ENCODE data around the gene DNM3. TPM values are rescaled to one million over a fixed set of nuclear protein-coding genes. Genes with fewer than 3 reads are reported as not detected.

DNM3 gene
- total and polyA plus RNA-seq, 5 experiments from 2014 or later = 0.36 to 2.3 (median 0.41) TPM

DNA sequence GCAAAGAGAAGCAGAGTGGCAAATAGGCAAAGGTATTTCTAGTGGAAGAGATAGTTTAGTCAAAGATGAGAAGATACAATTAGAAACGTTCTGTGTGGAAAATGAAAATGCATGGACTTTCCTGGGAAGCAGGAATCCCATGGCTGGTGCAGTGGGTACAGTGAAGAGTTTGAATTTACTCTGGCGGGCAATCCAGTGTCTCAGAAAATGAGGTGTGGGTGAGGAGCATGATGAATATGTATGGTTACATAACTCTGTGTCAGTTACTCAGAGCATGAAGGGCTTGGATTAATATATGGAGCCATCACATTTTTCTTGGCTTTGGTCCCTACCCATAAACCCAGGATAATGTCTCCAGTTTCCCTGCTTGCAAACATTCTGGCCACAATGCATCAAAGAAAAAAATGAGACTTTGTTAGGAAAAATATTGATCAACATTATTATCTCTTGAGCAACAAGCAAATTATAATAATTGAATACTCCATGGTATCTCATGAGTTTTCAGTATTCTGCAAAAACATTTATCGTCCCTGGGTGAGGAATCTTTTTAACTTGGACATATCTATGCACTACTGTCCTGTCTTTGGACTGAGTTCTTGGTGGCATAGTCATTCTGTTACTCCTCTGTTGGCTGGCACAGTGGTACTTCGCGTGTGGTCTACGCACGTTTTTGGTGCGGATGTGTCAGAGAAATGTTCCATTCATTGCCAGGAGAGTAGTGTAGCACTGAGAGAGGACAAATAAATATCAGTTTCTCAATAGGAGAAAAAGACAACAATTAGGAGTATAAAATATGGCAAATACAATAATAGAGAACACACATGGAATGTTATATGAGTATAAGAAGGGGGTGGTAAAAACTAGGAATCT, 405.5 kb downstream of the DNM3 start:
- H3K4me3 Mint-ChIP-seq = no peak overlapping the region
- DNase-seq = no peak
- no peaks in the 10 kb centered on the region for H3K4me1 Mint-ChIP-seq
- no peak for ATAC-seq
- POLR2A ChIA-PET = no interaction called here
- H3K27ac Mint-ChIP-seq = no peak overlapping the region
- peaks cover 0 to 7% (median 0%) of the 10 kb centered on the region in 3 donors for H3K36me3 Mint-ChIP-seq
- H3K27me3 Mint-ChIP-seq = no peaks in the 10 kb centered on the region
- H3K9me3 Mint-ChIP-seq = peaks cover 0 to 3% (median 0%) of the 10 kb centered on the region in 9 donors

DNA sequence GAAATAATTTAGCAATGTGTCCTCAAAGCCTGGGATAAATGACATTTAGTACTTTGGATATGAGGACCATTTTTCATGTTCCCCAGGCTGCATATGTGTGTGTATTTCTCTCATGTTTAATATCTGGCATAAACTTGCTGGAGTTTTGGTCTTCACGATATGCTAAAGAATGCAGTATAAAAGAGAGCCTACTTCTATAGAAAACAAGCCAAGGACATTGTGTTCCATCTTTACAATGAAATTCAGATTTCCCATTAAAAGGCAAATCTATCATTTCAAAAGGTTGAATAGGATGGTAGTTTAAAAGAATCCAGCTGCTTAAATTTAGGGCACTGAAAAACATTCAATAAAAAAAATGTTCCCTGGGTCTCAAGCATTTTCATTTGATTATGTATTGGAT, 410.2 kb downstream of the DNM3 start:
- H3K4me3 Mint-ChIP-seq = no peak overlapping the region
- POLR2A ChIA-PET = interaction anchor here (0.7 kb wide), 1 partner anchor 15 kb away, joined by 3 read pairs; no protein-coding TSS in a partner anchor
- ATAC-seq = no peak
- peaks cover 3 to 15% (median 10%) of the 10 kb centered on the region in 4 donors for H3K4me1 Mint-ChIP-seq
- no peak for DNase-seq
- H3K9me3 Mint-ChIP-seq = no peaks in the 10 kb centered on the region
- H3K27me3 Mint-ChIP-seq = no peaks in the 10 kb centered on the region
- H3K36me3 Mint-ChIP-seq = no peaks in the 10 kb centered on the region
- no peak overlapping the region for H3K27ac Mint-ChIP-seq

DNA sequence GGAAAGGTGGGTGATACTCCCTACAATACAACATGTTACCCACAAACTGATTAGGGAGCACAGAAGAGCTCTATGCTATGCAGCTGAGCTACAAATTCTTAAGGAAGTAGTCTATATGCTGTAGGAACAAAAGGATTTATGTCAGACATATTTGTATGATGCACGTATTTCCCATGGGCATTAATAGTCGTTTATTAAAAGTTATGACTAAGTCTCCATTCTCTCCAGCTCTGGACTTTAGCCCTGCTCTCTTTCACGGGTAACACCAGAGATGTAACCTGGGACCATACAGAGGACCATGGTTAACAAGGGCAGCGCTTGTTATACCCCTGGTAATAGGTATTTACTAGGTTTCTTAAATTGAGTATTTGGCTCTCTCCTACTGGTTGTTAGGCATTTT, 411.0 kb downstream of the DNM3 start:
- DNase-seq = no peak
- Mint-ChIP-seq H3K27me3 (no peaks in the 10 kb centered on the region), H3K9me3 (no peaks in the 10 kb centered on the region), H3K4me1 (peaks cover 3 to 15% (median 10%) of the 10 kb centered on the region in 4 donors), H3K27ac (no peak overlapping the region), H3K36me3 (peaks cover 0 to 4% (median 0%) of the 10 kb centered on the region in 3 donors), H3K4me3 (no peak overlapping the region)
- no peak for ATAC-seq
- POLR2A ChIA-PET = interaction anchor here (0.7 kb wide), 1 partner anchor 14 kb away, joined by 3 read pairs; no protein-coding TSS in a partner anchor

DNA sequence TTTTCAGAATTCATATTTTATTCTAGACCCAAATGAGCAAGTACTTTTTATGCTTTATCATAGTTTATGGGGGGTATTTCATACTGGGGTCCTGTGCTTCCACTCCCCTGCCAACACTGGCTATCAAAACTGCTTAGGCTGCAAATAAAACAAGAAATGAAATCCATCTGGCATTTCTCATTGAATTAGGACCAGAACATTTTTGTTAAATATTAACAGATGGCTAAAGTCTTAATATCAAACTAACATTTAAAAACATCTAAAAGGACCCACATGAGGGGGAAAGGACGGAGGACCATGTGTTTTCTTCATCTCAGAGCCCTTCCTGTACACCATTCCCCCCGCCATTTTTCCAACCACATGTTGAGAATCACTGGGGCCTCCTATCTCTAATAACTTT, 411.7 kb downstream of the DNM3 start:
- DNase-seq = no peak
- no peak for ATAC-seq
- Mint-ChIP-seq H3K27me3 (no peaks in the 10 kb centered on the region), H3K36me3 (peaks cover 0 to 4% (median 0%) of the 10 kb centered on the region in 3 donors), H3K4me1 (peaks cover 3 to 15% (median 10%) of the 10 kb centered on the region in 4 donors), H3K4me3 (no peak overlapping the region), H3K27ac (no peak overlapping the region), H3K9me3 (peaks cover 0 to under 1% (median 0%) of the 10 kb centered on the region in 9 donors)
- POLR2A ChIA-PET = no interaction called here

DNA sequence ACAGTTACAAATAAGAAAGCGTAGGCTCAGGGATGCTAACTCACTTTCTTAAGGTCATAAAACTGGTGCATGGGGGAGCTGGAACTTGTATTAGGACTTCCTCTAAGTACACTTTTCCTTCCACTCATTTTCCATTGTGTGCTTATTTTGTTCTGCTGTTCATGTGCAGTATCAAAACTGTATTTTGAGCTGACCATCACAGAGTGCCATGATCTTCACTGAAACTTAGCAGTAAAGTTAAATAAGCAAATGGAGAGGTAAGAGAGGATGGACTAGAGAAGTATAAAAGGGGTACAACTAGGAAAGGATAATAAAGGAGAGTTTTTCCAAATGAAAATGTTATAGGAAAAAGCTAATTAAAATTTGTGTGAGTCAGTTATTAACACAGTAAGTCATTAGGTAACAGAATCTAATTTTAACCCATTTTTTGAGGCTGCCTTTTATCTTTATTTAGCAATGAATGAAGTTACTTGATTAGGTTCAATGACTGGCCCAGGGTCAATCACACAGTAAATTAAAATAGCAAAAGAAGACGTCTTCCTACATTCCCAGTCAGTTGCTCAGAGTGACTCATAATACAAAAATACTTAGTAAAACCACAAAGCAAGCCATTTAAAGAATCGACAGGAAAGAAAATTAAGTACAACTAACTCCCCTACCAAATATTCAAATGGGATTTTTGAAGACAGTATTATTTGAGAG, 413.4 kb downstream of the DNM3 start:
- peaks cover 3 to 15% (median 10%) of the 10 kb centered on the region in 4 donors for H3K4me1 Mint-ChIP-seq
- ATAC-seq (no peak), DNase-seq (no peak)
- no peak overlapping the region for H3K4me3 Mint-ChIP-seq
- peaks cover under 1 to 12% (median 5%) of the 10 kb centered on the region in 9 donors for H3K9me3 Mint-ChIP-seq
- H3K27ac Mint-ChIP-seq = peak overlapping the region in 2 of 10 donors; percentile 10 to 23
- POLR2A ChIA-PET = interaction anchor here (0.6 kb wide), 1 partner anchor 88 kb away, joined by 3 read pairs; no protein-coding TSS in a partner anchor
- H3K36me3 Mint-ChIP-seq = peaks cover 0 to 12% (median 3%) of the 10 kb centered on the region in 3 donors
- H3K27me3 Mint-ChIP-seq = no peaks in the 10 kb centered on the region

DNA sequence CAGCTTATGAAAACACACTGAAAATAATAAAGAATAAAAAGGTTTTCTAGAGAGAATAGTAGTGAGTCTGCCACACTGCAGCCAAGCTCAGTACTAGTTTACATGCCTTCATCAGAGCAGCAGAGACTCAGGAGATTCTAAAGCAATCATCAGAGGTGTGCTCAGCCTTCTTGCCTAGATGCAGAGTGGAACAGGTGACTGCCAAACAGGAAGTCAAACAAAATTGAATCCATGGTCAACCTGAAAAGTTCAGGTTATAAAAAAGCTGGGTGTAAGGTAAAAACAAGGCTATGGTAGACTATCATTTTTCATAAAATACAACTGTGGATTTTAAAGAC, 413.9 kb downstream of the DNM3 start:
- Mint-ChIP-seq H3K27me3 (no peaks in the 10 kb centered on the region), H3K4me1 (peaks cover 3 to 15% (median 10%) of the 10 kb centered on the region in 4 donors), H3K36me3 (peaks cover 0 to 15% (median 7%) of the 10 kb centered on the region in 3 donors), H3K9me3 (peaks cover 3 to 17% (median 11%) of the 10 kb centered on the region in 9 donors), H3K27ac (peak overlapping the region in 1 of 10 donors; percentile 10), H3K4me3 (no peak overlapping the region)
- DNase-seq = no peak
- POLR2A ChIA-PET = interaction anchor here (0.6 kb wide), 1 partner anchor 87 kb away, joined by 3 read pairs; no protein-coding TSS in a partner anchor
- ATAC-seq = no peak

DNA sequence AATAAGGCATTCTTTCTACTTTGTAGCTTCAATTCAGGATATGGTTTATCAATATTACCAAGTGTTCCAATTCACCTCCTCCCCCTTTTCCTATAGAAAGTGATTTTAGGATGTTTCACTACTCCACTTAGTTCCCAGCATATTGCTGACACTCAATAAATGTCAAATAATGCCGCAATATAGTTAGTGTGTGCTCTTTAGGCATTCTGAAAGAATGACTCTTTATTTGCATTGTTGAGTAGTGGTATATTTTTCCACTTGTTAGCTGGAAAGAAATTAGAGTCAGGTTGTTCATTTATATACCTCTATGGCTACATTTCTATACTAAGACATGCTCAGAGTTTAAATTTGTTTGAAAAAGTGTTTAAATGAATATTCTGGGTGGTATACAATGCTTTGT, 424.6 kb downstream of the DNM3 start:
- POLR2A ChIA-PET = interaction anchor here (0.8 kb wide), 1 partner anchor 14 kb away, joined by 3 read pairs; no protein-coding TSS in a partner anchor
- H3K9me3 Mint-ChIP-seq = peaks cover 2 to 12% (median 7%) of the 10 kb centered on the region in 9 donors
- DNase-seq (no peak), ATAC-seq (no peak)
- no peak overlapping the region for H3K27ac Mint-ChIP-seq
- H3K4me3 Mint-ChIP-seq = no peak overlapping the region
- no peaks in the 10 kb centered on the region for H3K4me1 Mint-ChIP-seq
- H3K27me3 Mint-ChIP-seq = no peaks in the 10 kb centered on the region
- H3K36me3 Mint-ChIP-seq = peaks cover 0 to 8% (median 4%) of the 10 kb centered on the region in 3 donors

DNA sequence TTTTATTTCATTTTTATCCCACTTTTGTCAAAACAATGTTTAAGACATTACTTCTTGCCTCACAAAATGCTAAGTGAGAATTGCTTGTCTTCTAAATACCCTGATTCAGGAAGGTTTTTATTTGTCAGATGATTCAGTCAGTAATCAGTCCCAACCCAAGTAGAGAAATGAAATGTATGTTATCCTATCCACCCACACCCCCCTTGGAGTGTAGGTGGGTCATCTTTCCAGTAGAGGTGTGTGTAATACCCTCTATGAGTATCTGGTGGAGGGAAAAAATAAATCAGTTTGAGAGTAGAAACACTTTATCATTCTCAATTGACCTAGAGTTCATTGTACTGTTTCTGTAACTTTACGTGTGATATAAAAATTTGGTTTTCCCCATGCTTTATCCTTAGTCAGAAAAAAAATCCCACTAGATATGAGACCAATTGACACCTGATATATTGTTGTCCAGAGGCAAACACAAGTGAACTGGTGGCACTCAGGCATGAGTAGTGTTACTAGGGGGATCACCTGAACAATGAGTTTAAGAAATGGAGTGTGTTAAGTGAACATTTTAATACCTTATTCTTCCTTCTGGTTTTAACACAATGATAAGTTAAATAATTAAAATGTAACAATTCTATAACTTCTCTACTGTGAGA, 425.4 kb downstream of the DNM3 start:
- Mint-ChIP-seq H3K36me3 (peaks cover 0 to 5% (median 0%) of the 10 kb centered on the region in 3 donors), H3K4me1 (no peaks in the 10 kb centered on the region)

DNA sequence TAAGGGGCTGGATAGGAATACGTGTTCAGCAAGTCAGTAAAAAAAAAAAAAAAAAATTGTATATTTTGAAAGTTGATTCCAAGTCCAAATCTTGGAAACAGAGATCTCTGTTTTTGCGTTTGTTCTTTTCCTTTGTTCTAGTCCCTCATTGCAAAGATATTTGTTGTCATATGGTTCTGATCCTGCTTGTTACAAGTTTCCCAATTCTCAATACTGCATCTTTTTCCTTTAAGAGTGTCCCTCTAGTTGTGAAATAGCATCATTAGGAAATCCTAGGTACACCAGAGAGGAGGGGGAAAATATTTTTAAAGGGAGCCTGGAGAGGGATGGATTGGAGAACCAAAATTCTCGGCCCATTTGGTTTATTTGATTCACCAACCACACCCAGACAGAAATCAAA, 426.9 kb downstream of the DNM3 start:
- no peaks in the 10 kb centered on the region for H3K4me1 Mint-ChIP-seq
- POLR2A ChIA-PET = no interaction called here
- no peak overlapping the region for H3K4me3 Mint-ChIP-seq
- no peaks in the 10 kb centered on the region for H3K27me3 Mint-ChIP-seq
- H3K9me3 Mint-ChIP-seq = peaks cover 0 to 3% (median 0%) of the 10 kb centered on the region in 9 donors
- H3K36me3 Mint-ChIP-seq = peaks cover 0 to 5% (median 0%) of the 10 kb centered on the region in 3 donors
- DNase-seq (no peak), ATAC-seq (no peak)
- no peak overlapping the region for H3K27ac Mint-ChIP-seq

More for the DNA sequence above, 425.4 kb downstream of the DNM3 start:
- ATAC-seq = no peak
- Mint-ChIP-seq H3K27me3 (no peaks in the 10 kb centered on the region), H3K4me3 (no peak overlapping the region), H3K9me3 (peaks cover 0 to 8% (median 0%) of the 10 kb centered on the region in 9 donors), H3K27ac (no peak overlapping the region)
- POLR2A ChIA-PET = interaction anchor here (0.5 to 0.8 kb wide), 2 partner anchors 15 to 680 kb away, joined by 3 read pairs; no protein-coding TSS in a partner anchor
- no peak for DNase-seq

DNA sequence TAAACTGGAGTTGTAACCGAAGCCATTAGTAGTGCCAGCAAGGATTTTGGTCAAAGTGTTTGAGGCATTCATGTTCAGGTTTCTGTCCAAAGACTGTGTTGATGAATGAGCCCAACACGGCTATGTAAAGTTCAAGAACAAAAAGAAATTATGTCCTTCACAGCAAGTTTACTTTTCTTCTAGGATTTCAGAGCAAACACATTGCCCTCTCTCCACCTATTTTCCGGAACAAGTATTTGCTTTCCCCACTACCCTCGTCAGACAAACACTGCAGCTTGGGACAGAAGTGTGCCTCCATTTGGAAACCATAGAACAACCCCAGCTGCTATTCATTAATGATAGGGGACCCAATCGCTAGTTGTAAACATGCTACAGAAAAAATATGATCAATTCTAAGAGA, 427.8 kb downstream of the DNM3 start:
- Mint-ChIP-seq H3K9me3 (no peaks in the 10 kb centered on the region), H3K27me3 (no peaks in the 10 kb centered on the region), H3K4me3 (no peak overlapping the region), H3K4me1 (peaks cover 0 to 1% (median 0%) of the 10 kb centered on the region in 4 donors), H3K27ac (no peak overlapping the region), H3K36me3 (no peaks in the 10 kb centered on the region)
- POLR2A ChIA-PET = no interaction called here
- ATAC-seq (no peak), DNase-seq (no peak)

DNA sequence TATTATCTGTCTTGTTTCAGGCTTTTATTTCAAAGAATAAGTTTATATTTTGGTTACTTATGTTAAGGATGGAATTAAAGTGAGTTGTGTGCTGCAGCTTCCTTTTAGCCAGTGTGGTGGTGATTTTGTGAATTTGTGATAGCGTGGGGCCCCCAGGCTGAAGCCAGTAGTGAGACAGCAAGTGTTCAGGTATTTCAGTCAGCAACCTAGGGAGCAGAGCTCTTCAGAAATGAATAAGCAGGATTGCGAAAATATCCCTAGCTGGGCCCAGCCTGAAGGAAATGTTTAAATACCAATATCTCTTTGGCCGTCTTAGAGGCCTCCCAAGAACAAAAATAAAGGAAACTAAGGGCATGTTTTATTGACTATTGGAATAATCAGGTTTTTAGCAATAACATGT, 428.3 kb downstream of the DNM3 start:
- no peak overlapping the region for H3K4me3 Mint-ChIP-seq
- no peaks in the 10 kb centered on the region for H3K27me3 Mint-ChIP-seq
- ATAC-seq (no peak), DNase-seq (no peak)
- H3K36me3 Mint-ChIP-seq = no peaks in the 10 kb centered on the region
- H3K27ac Mint-ChIP-seq = no peak overlapping the region
- POLR2A ChIA-PET = no interaction called here
- peaks cover 0 to 2% (median 0%) of the 10 kb centered on the region in 4 donors for H3K4me1 Mint-ChIP-seq
- no peaks in the 10 kb centered on the region for H3K9me3 Mint-ChIP-seq

DNA sequence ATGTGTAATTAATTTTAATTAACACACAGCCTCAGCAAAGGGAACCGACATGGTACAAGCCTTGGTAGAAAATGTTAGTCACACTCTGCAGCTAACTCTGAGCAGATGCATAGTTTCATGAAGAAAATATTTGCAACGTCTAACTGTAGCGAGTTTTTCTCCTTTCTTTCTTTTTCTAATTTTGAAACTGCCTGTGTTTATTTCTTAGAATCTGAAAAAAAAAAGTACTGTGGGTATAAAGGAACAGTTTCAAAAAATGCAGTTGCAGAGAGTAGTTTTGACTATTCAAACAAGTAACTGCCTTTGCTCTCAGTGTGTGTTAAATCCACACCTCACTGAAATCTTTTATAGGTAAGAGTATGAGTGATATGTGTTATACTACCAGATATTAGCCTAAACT, 429.3 kb downstream of the DNM3 start:
- Mint-ChIP-seq H3K27ac (no peak overlapping the region), H3K4me1 (peaks cover 0 to 2% (median 0%) of the 10 kb centered on the region in 4 donors), H3K4me3 (no peak overlapping the region), H3K27me3 (no peaks in the 10 kb centered on the region), H3K36me3 (no peaks in the 10 kb centered on the region), H3K9me3 (no peaks in the 10 kb centered on the region)
- DNase-seq = no peak
- ATAC-seq = no peak
- POLR2A ChIA-PET = no interaction called here
